ENCODE data around the gene RAB3IP.
"Not testable (repeated sequence)": the region's sequence is repeated elsewhere in the genome, so short reads cannot be mapped to it uniquely, and the experiment has no call there.

Gene RAB3IP

DNA sequence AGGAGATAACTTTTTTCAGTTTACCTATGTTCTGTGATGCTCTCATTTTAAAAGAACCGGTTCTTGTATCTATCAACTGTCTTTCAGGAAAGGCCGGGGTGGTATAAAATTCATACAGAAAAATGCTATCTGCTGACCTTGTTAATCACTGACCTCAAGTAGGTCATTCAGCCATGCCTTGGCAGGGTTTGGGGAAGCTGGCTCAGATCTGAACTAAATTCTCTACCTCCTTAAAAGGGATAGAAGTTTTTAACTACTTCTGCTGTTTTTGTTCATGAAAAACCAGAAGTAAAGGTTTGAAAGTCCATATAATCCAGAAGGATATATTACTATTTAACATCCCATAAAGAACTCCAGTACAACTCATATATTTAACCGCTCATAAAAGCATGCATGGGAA is 96.4 kb downstream of the RAB3IP start:
- no peak for DNase-seq (ENCODE audit: low read depth in 1 of 2, low spot score in 1 of 2)

DNA sequence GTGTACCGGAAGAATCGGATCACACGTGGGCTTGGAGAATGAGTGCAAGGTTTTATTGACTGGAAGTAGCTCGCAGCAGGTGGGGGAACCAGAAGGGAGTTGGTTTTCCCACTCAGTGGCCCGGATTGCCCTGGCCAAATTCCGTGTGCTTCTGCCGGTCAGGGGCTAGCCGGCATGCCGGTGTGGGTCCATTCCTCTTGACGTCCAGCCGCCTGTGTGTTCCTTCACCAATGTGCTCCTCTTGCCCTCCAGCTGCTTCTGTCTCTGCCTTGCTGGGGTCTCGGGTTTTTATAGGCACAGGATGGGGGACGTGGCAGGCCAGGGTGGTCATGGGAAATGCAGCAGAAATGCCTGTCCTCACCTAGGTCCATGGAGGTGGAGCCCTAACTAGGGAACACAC is 97.4 kb downstream of the RAB3IP start:
- no peak for DNase-seq (ENCODE audit: low read depth in 1 of 2, low spot score in 1 of 2)

DNA sequence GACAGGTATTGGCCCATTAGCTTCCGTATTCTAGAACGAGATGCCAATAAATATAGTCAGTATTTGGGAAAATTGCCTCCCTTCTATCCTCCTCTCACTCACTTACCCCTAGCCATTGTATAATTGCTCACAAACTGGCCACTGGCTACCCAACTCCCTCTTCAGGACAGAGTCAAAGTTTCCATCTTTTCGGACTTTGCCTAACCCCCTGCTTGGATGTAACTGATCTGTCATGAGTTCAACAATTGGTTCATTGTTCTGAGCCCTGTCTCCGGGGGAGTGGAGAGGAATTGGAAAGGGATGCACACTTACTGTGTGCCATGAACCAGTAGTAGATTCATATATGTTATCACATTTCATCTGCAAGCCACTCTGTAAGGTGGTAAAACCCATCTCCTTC is 98.5 kb downstream of the RAB3IP start:
- DNase-seq (ENCODE audit: low read depth in 1 of 2, low spot score in 1 of 2): no peak

DNA sequence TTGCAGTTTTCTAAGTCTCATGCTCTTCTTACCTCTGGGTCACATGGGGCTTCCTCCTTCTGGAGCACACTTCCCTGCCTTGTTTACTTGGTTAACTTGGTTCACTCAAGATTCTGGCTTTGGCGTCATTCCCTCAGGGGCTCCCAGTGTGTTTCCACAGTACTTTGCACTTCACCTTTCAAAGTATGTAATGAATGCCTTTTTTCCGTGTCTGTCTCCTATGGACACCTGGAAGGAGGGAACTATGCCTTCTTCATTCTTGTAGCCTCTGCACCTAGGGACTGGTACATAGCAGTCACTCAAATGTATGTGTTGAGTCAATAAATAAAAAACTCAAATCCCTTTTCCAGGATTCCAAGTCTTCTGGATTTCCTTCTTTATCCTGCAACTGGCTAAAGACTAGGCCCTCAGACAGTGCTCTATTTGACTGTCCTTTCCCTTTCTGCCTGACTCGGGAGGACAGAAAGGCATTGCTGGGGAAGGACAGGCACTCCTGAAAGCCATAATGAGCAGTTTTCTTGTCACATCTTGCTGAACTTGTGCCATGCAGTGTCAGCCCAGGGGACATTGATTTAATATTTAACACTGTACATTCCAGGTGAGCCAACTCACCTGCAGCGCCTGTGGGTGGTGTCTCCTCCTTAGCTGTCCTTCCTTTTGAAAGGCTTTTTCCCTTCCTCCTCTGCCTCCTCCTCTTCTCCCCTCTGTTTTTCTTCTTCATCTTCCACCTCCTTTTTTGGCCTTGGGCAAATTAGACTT is 99.2 kb downstream of the RAB3IP start:
- DNase-seq (ENCODE audit: low read depth in 1 of 2, low spot score in 1 of 2): no peak

DNA sequence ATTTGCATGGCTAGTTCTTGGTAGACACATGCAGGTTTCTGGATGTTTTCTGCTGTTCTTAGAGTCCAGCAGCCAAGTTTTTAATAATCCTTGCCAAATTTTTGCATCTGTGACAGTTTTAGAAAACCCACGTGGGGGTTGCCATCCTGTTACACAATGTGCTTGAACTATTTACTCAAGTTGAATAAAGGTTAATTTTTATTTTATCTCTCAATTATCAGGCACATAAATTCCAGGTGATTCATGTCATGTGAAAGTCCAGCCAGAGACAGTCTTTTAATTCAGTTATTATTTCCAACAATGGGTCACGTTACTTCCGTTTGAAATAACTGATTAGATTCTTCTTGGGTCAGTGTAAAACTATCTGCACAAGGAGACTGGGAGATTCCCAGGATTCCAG is 102.1 kb downstream of the RAB3IP start:
- DNase-seq (ENCODE audit: low read depth in 1 of 2, low spot score in 1 of 2): no peak

DNA sequence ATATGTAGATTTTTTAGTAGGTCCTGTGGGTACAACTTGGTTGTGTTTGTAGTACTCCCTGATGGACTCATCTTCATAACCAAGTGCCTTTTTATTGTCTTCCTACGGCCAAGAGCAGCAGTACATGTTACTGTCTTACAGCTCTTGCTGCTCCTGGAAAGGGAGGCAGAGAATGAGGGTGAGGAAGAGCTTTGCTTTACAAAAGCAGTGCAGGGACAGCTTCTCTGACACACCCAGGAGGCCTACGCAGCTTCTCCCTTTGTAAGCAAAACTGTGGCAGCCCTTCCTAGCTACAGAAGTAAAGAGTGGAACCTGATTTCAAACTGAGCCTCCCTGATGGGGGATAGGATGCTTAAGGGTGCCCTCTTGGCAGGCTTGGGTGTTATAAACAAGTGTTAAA is 104.9 kb downstream of the RAB3IP start:
- DNase-seq (ENCODE audit: low read depth in 1 of 2, low spot score in 1 of 2): no peak

DNA sequence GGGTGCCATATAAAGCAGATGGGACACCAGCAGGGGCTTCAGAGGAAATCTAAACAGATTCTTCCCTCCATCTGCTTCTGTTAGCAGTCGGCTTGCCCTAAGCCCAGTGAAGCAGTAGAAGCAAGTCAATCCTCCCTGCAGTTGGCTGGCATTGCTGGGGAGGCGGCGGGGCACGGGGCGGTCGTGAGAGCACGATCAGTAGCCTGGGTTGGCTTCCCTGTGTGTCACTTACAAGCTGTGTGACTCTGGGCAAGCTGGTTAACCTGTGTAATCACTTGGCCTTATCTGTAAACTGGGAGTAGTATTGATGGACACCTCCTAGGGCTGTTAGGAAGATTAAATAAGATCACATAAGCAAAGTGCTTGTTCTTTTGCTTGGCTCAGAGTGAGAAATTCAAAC is 105.8 kb downstream of the RAB3IP start:
- DNase-seq (ENCODE audit: low read depth in 1 of 2, low spot score in 1 of 2): no peak

DNA sequence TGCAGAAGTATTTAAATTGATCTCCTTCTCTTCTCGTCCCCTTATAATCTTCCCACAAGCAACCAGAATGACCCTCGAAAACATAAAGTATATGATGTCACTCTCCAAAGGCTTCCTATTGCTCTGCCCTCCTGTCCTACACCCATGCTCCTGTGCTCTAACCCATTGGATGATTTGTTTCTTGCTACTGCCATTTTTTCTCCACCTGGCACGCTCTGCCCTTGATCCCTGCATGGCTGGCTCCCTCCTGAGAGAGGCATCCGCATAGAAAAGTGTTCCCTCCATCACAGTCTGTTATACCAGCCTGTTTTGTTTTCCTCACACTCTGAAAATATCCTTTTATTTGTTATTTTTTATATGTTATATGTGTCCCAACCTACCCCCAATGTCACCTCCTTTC is 106.2 kb downstream of the RAB3IP start:
- DNase-seq (ENCODE audit: low read depth in 1 of 2, low spot score in 1 of 2): no peak

DNA sequence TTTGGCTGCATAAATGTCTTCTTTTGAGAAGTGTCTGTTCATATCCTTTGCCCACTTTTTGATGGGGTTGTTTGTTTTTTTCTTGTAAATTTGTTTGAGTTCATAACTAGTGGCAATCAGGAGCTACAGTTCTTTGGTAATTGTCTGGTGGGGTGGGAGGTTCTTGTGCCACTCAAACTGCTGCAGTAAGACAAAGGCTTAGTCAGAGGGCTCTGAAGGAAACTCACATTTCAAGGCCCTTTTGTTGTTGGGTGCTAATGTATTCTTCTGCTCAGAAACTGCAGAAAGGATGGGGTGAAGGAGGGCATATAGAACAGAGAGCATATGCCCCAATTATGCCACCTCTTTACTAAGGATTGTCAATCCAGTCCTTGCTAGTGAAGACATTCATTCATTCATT is 108.3 kb downstream of the RAB3IP start:
- no peak for DNase-seq (ENCODE audit: low read depth in 1 of 2, low spot score in 1 of 2)

DNA sequence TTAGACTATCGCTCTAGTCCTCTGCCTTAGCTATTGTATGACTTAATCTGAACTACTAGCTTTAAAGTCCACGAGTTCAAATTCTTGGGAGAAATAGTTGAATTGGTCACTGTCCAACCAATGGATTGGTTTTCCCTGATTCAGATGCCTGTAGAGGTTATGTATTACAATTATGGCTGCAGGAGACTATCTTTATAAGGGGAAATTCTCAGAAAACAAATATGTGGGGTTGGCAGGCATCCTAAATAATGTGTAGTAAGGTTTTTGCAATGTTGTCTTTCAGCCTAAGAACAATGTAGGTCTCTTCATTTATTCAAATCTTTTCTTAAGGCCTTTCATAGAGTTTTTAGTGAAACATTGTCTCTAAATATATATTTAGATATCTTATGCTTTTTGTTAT is 113.3 kb downstream of the RAB3IP start:
- DNase-seq (ENCODE audit: low read depth in 1 of 2, low spot score in 1 of 2): no peak

DNA sequence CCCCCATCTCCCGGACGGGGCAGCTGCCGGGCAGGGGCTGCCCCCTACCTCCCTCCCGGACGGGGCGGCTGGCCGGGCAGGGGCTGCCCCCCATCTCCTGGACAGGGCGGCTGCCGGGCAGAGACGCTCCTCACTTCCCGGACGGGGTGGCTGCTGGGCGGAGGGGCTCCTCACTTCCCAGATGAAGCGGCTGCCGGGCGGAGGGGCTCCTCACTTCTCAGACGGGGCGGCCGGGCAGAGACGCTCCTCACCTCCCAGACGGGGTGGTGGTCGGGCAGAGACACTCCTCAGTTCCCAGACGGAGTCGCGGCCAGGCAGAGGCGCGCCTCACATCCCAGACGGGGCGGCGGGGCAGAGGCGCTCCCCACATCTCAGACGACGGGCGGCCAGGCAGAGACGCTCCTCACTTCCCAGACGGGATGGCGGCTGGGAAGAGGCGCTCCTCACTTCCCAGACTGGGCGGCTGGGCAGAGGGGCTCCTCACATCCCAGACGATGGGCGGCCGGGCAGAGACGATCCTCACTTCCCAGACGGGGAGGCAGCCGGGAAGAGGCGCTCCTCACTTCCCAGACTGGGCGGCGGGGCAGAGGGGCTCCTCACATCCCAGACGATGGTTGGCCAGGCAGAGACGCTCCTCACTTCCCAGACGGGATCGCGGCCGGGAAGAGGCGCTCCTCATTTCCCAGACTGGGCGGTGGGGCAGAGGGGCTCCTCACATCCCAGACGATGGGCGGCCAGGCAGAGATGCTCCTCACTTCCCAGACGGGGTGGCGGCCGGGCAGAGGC is 114.7 kb downstream of the RAB3IP start:
- not testable (repeated sequence) for DNase-seq (ENCODE audit: low read depth in 1 of 2, low spot score in 1 of 2)

DNA sequence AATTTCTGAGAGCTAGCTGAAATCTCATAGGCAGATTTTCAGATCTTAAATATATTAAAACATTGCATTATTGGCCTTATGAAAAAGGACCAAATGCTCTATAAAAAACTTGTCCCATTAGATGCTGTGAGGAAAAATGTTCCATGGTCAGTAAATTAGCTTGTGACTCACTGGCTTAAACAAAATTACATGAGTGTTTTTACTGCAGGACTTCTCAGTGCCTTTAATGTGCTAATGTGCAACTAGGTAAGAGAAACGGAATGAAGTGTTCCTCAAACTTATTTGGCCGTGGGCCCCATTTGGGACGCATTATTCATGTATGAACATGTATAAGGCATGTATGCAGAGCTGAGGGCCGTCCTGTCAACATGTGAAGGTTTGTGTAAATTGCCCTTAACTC is 128.0 kb downstream of the RAB3IP start:
- DNase-seq (ENCODE audit: low read depth in 1 of 2, low spot score in 1 of 2): no peak

DNA sequence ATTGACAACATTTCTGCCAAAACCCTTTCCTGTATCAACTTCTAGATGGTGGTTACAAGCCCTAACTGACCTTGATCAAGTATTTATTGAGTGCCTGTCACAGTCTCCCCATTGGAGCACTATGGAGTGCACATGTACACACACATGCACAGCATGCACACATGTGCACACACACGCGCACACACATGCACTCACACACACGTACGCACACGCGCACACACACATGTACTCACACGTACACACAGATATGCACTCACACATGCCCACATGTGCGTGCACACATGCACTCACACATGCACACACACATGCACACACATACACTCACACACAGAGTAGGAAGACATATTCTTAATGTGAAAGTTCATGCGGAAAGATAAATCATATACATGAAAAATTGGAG is 130.0 kb downstream of the RAB3IP start:
- no peak for DNase-seq (ENCODE audit: low read depth in 1 of 2, low spot score in 1 of 2)

DNA sequence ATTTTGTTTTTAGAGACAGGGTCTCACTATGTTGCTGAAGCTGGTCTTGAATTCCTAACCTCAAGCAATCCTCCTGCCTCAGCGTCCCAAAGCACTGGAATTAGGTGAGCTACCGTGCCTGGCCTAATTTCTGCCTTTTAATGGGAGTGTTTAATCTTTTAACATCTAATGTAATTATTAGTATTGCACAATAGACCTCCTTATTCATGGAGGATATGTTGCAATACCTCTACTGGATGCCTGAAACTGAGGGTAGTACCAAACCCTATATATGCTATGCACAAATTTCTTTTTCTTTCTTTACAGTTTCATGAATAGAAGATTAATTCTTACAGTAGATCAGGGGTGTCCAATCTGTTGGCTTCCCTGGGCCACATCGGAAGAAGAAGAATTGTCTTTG is 134.1 kb downstream of the RAB3IP start:
- no peak for DNase-seq (ENCODE audit: low read depth in 1 of 2, low spot score in 1 of 2)
